ENCODE data around the gene RTL9.
"Not testable (repeated sequence)": the region's sequence is repeated elsewhere in the genome, so short reads cannot be mapped to it uniquely, and the experiment has no call there.

The RTL9 gene

DNA sequence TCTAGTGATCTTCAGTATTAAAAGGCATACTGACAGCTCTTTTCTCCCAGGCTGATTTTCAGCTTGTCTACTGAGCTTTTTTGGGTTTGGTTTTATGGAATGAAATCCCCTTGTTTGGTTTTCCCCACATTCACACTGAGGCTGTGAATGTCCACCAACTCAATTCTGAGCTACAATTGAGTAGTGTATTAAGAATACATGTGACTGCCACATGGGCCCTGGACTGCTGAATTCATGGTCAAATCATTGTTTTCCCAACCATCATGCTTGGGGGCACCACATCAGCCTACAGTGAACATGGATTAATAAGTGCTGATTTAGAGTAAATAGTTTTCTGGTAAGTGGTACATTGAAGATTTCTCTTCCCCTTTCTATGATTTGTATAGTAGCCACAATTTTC, 32.4 kb downstream of the RTL9 start:
- no peak overlapping the region for H3K4me3 Mint-ChIP-seq
- H3K9me3 Mint-ChIP-seq = no peaks in the 10 kb centered on the region
- no peaks in the 10 kb centered on the region for H3K4me1 Mint-ChIP-seq (ENCODE audit: low read depth)
- H3K27ac Mint-ChIP-seq = no peak overlapping the region
- no peaks in the 10 kb centered on the region for H3K27me3 Mint-ChIP-seq
- H3K36me3 Mint-ChIP-seq (ENCODE audit: low read depth) = no peaks in the 10 kb centered on the region

DNA sequence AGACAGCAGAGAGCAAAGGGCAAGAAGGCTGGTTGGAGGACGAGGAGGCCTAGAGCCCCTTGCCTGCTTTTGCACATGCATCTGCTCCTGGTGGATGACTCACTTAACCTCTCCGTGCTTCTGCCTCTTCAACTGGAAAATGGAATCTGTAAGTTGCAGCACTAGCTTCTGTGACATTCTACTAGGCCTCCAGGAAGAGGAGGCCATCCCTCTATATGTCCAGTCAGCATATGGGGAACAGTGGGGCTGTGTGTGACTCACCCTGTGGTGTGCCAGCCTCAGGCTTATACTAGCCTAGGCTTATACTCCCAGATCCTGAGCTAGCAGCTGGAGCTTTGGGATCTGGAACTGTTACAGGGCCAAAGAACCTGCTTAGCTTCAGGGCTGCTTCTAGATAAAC, 36.0 kb downstream of the RTL9 start:
- H3K9me3 Mint-ChIP-seq = no peaks in the 10 kb centered on the region
- no peak overlapping the region for H3K27ac Mint-ChIP-seq

DNA sequence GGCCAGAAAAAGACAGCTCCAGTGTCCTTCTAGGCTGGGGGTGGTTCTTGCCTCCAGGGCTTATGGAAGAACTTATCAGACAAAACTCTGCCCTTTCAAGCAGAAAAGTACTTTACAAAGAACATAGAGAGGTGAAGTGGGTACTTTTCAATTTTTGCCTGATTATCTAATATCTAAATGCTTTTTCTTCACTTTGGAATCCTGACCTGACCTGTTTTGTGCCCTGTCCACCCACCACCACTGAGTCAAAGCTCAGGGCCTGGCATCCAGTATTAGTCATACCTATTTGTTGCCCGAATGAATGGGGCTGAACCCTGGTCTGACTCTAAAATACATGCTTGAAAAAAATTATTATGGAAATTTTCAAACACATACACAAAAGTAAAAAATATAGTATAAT, 37.2 kb downstream of the RTL9 start:
- Mint-ChIP-seq H3K27ac (no peak overlapping the region), H3K4me3 (no peak overlapping the region), H3K9me3 (no peaks in the 10 kb centered on the region), H3K36me3 (ENCODE audit: low read depth) (no peaks in the 10 kb centered on the region), H3K27me3 (no peaks in the 10 kb centered on the region), H3K4me1 (ENCODE audit: low read depth) (no peaks in the 10 kb centered on the region)

More for the DNA sequence above, 36.0 kb downstream of the RTL9 start:
- Mint-ChIP-seq H3K27me3 (no peaks in the 10 kb centered on the region), H3K36me3 (ENCODE audit: low read depth) (no peaks in the 10 kb centered on the region), H3K4me1 (ENCODE audit: low read depth) (no peaks in the 10 kb centered on the region), H3K4me3 (no peak overlapping the region)

DNA sequence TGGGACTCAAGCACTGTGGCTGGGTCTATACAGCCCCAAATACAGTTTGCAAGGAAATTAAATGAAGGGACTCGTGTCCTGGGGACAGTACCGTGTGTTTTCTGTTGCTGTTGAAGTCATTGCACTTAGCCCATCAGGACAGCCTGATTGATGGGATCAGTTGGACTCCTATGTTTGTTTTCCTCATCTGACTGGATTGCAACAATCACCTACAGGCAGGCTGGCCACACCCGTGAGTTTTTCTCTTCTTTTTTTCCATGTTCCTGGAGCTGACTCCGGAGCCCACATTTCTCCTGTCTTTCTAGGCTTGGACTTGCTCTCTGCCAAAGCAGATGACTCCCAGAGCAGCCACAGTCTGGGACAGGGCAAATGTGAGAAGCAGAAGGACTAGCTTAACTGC, 38.1 kb downstream of the RTL9 start:
- no peaks in the 10 kb centered on the region for H3K36me3 Mint-ChIP-seq (ENCODE audit: low read depth)
- no peaks in the 10 kb centered on the region for H3K27me3 Mint-ChIP-seq

DNA sequence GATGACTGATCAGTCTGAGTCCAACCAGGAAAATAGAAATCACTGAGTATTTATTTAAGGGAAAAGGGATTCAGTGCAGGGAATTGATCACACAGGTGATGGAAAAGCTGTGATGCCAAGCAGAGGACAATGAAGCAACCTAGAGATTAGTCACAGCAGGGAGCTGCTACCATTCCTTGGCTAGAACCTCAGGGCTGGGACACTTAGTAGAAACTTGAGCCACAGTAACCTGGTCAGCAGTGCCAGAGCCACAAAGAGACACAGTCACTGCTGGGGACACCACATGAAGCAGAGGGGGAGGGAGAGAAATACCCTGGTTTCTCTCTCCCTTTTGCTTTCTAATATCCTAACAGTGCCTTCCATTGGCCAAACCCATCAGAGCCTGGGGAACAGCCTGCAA, 38.7 kb downstream of the RTL9 start:
- H3K27me3 Mint-ChIP-seq = no peaks in the 10 kb centered on the region
- no peak overlapping the region for H3K4me3 Mint-ChIP-seq
- H3K4me1 Mint-ChIP-seq (ENCODE audit: low read depth) = no peaks in the 10 kb centered on the region
- no peaks in the 10 kb centered on the region for H3K36me3 Mint-ChIP-seq (ENCODE audit: low read depth)
- H3K27ac Mint-ChIP-seq = no peak overlapping the region
- H3K9me3 Mint-ChIP-seq = no peaks in the 10 kb centered on the region

More for the DNA sequence above, 38.1 kb downstream of the RTL9 start:
- H3K4me3 Mint-ChIP-seq = no peak overlapping the region
- H3K27ac Mint-ChIP-seq = no peak overlapping the region
- no peaks in the 10 kb centered on the region for H3K4me1 Mint-ChIP-seq (ENCODE audit: low read depth)
- no peaks in the 10 kb centered on the region for H3K9me3 Mint-ChIP-seq

DNA sequence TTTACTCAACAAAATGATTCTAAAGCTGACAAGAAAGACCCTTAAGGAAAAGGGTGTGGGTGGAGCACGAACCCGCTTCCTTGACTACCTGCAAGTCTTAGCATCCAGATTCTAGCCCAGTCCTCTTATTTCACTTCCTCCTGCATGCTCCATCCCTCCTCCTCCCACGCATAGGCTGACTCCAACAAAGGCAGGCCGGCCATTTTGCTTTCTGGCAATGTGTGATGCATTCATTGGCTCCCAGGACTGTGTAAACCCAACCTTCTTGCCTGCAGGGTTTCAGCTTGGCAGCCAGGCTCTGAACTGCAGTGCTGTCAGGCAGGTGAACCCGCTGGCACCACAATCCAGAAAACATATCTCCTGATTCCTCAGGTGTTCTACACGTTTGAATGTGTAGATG, 39.3 kb downstream of the RTL9 start:
- H3K4me3 Mint-ChIP-seq = no peak overlapping the region
- H3K27me3 Mint-ChIP-seq = no peaks in the 10 kb centered on the region
- no peaks in the 10 kb centered on the region for H3K4me1 Mint-ChIP-seq (ENCODE audit: low read depth)
- no peaks in the 10 kb centered on the region for H3K36me3 Mint-ChIP-seq (ENCODE audit: low read depth)
- H3K9me3 Mint-ChIP-seq = no peaks in the 10 kb centered on the region
- no peak overlapping the region for H3K27ac Mint-ChIP-seq

DNA sequence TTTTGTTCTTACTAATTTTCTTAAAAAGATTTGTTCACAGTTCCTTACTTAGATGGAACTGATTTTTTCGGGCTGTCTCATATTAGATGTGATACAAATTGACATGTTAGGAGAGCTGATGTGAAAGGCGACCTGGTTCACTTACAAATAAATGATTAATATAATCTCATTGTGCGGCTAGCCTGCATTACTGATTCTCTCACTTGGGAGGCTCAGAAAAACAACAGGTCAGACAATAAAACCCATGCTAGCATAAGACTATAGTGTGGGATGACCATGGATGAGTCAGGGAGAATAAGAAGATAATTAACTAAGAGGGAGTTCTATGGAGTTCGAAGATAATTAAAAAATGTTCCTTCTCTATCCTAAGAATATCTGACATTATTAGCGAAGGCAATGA, 40.8 kb downstream of the RTL9 start:
- no peak overlapping the region for H3K27ac Mint-ChIP-seq
- H3K4me3 Mint-ChIP-seq = no peak overlapping the region
- no peaks in the 10 kb centered on the region for H3K4me1 Mint-ChIP-seq (ENCODE audit: low read depth)
- no peaks in the 10 kb centered on the region for H3K36me3 Mint-ChIP-seq (ENCODE audit: low read depth)
- H3K27me3 Mint-ChIP-seq = no peaks in the 10 kb centered on the region
- no peaks in the 10 kb centered on the region for H3K9me3 Mint-ChIP-seq

DNA sequence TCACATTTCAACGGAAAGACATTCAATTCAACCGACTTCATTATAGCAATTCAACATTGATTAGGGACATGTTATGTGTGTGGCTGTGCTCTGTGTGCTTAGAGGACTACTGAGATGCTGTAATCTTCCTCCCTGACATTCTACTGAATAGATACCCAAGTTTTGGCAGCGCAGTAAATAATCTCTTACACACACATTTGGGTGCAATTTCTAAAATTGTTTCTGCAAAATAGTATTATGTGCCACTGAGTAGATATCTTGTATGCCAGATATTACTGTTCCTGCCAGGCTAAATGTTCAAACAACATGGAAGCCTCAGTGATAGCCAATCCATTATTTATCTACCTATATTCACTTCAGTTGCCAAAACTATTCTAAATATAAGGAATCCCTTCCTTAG, 41.3 kb downstream of the RTL9 start:
- no peak overlapping the region for H3K27ac Mint-ChIP-seq

DNA sequence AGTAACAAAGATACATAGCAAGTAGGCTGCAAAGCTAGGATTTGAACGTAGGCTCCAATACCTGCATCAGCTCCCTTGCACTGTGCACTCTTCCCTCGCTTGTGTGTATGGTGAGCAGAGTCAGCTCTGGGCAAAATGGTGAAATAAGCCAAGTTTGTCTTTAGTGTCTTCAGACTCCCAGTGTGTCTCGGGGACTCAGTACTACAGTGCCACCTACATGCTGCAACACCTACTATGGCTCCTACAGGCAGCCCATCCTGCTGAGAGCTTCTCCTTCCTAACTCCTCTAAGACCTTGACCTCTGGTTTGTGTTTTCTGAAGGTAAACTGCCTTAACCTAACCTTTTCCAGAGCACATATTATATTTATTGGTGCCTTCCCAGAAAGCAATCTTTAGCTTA, 42.5 kb downstream of the RTL9 start:
- Mint-ChIP-seq H3K27me3 (no peaks in the 10 kb centered on the region), H3K4me1 (ENCODE audit: low read depth) (no peaks in the 10 kb centered on the region), H3K9me3 (no peaks in the 10 kb centered on the region), H3K36me3 (ENCODE audit: low read depth) (no peaks in the 10 kb centered on the region), H3K4me3 (no peak overlapping the region), H3K27ac (no peak overlapping the region)

More for the DNA sequence above, 41.3 kb downstream of the RTL9 start:
- Mint-ChIP-seq H3K4me3 (no peak overlapping the region), H3K4me1 (ENCODE audit: low read depth) (no peaks in the 10 kb centered on the region), H3K27me3 (no peaks in the 10 kb centered on the region), H3K9me3 (no peaks in the 10 kb centered on the region), H3K36me3 (ENCODE audit: low read depth) (no peaks in the 10 kb centered on the region)

DNA sequence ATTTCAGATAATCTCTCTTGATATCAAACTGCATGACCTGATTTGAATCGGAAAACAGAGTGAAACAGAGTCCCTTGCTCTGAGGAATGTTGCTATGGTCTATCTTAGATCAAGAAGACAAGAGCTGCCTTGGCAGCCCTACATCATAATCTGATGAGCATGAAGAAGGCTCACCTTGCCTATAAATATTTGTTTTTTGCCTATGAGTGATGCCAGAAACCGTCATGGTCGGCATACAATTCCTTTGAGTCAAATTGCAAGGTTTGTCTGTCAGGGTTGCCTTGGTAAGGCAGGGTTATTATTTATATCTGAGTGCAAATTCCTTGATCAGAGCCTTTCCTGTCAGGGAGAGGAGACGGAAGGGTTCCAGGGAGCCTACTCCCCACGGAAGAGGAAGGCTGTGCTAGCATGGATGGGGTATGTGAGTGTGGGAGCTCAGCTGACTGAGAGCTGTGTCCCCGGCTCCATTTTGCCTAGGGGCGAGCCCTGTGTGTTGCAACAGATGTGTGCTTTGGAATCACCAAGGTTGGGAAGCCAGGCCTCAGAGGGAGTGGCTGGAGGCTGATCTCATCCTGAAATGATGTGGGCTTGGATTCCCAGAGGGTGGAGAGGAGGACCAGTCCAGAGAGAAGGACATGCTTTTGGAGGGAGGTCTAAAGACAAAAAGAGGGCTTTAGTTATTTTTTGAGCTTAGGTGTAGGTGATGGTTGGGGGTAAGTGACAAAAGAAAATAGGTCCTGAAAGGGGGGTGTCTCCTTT, 43.6 kb downstream of the RTL9 start:
- Mint-ChIP-seq H3K36me3 (ENCODE audit: low read depth) (no peaks in the 10 kb centered on the region), H3K27me3 (no peaks in the 10 kb centered on the region), H3K27ac (no peak overlapping the region)

DNA sequence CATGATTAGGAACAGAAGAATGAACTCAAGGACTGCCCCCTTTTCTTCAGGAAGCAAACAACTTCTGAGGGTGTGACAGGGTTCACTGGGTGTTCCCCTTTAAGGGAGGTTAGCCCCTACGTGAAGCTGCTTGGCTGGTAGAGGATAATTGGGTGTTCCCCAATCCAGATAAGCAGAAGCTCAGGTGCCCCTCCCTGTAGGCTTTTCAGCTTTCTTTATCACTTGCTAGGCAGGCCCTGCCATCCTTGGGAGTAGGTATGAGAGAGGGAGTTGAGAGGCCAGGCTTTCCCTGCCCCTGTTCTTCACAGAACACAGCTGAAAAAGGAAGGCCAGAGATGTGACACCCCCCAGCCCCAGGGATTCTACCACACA, 44.2 kb downstream of the RTL9 start:
- Mint-ChIP-seq H3K4me3 (no peak overlapping the region), H3K4me1 (ENCODE audit: low read depth) (no peaks in the 10 kb centered on the region), H3K27ac (no peak overlapping the region), H3K9me3 (no peaks in the 10 kb centered on the region), H3K36me3 (ENCODE audit: low read depth) (no peaks in the 10 kb centered on the region), H3K27me3 (no peaks in the 10 kb centered on the region)

More for the DNA sequence above, 43.6 kb downstream of the RTL9 start:
- Mint-ChIP-seq H3K4me1 (ENCODE audit: low read depth) (no peaks in the 10 kb centered on the region), H3K4me3 (no peak overlapping the region), H3K9me3 (no peaks in the 10 kb centered on the region)

DNA sequence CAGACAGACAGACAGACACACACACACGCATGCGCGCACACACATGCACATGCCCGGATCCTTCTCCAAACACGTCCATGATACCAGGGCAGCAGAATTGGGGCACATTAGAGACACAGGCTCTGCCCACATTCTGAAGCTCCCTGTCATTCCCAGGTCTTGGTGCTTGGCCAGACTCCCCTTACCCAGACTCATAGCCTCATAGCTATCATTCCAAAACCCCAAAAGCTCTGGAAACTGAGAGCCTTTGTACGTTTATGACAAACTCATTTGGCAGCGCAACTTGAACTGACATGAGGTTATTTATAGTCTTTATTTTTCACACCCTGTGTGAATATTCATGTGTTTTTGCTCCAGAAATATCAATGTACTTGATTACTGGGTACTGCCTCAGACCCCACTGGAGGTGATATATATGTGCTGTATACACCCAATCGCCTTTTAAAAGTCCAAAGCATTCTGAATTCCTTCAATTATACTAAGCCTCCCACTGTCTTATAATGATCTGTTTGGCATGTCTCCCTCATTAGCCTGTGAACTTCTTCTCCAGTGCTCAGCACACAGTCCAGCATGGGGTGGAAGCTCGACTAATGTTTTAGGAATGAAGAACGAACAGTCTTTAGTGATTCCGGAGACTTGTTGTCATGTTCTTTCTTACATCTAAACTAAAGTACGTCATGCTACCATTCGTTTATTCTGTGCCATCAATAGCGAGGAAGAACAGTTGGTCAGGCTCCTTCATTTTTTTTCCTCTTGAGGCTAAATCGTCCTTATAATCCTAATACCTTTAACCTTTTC, 45.0 kb downstream of the RTL9 start:
- Mint-ChIP-seq H3K36me3 (ENCODE audit: low read depth) (no peaks in the 10 kb centered on the region), H3K4me1 (ENCODE audit: low read depth) (no peaks in the 10 kb centered on the region), H3K27ac (no peak overlapping the region), H3K4me3 (no peak overlapping the region), H3K9me3 (no peaks in the 10 kb centered on the region), H3K27me3 (no peaks in the 10 kb centered on the region)

DNA sequence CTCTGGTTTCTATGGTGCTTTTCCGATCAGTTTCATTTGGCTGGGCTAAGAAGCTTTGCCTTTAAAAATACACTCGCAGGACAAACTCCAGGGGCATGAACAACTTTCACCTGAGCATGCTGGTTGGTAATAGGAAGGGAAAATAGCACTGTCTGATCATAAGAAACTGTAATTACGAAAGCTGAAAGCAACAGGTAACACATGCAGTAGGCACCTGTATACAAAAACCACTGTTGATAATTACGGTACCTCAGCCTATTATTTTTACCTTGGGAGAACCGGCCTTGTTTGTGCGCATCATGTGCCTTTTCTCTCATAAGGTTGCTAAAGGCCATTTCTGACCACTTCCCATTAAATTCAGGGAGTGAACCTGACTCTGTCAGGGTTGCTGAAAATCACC, 45.7 kb downstream of the RTL9 start:
- no peak overlapping the region for H3K4me3 Mint-ChIP-seq
- no peaks in the 10 kb centered on the region for H3K9me3 Mint-ChIP-seq

DNA sequence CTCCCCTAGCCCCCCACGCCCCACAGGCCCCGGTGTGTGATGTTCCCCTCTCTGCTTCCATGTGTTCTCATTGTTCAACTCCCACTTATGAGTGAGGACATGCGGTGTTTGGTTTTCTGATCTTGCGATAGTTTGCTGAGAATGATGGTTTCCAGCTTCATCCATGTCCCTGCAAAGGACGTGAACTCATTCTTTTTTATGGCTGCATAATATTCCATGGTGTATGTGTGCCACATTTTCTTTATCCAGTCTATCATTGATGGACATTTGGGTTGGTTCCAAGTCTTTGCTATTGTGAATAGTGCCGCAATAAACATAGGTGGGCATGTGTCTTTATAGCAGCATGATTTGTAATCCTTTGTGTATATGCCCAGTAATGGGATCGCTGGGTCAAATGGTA, 47.6 kb downstream of the RTL9 start:
- not testable (repeated sequence) for H3K27me3 Mint-ChIP-seq; H3K9me3 Mint-ChIP-seq; H3K36me3 Mint-ChIP-seq (ENCODE audit: low read depth); H3K4me3 Mint-ChIP-seq; H3K27ac Mint-ChIP-seq; H3K4me1 Mint-ChIP-seq (ENCODE audit: low read depth)

More for the DNA sequence above, 45.7 kb downstream of the RTL9 start:
- Mint-ChIP-seq H3K27me3 (no peaks in the 10 kb centered on the region), H3K4me1 (ENCODE audit: low read depth) (no peaks in the 10 kb centered on the region), H3K27ac (no peak overlapping the region), H3K36me3 (ENCODE audit: low read depth) (no peaks in the 10 kb centered on the region)

DNA sequence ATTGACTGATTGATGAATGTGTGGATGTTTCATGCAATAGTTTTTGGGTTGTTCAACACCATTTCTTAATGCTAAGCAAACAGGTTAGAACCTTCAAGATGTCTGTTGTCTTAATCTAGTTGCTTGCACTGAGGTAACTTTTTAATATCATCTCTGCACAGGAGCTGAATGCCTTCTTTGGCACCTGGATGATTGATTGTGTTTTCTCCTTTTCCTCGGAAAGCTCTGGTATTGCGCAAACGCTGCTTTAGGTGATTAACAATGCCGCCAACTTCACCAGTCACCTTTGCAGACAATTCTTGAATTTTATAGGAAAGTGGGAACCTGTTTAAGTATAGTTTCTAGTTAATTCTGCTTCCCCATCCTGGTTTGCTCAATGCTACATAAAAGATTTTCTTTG, 48.2 kb downstream of the RTL9 start:
- H3K4me1 Mint-ChIP-seq (ENCODE audit: low read depth) = no peaks in the 10 kb centered on the region
- H3K4me3 Mint-ChIP-seq = no peak overlapping the region
- no peaks in the 10 kb centered on the region for H3K36me3 Mint-ChIP-seq (ENCODE audit: low read depth)
- no peak overlapping the region for H3K27ac Mint-ChIP-seq
- H3K27me3 Mint-ChIP-seq = no peaks in the 10 kb centered on the region
- H3K9me3 Mint-ChIP-seq = no peaks in the 10 kb centered on the region

All from stimulated activated naive CD8-positive, alpha-beta T cell treated with anti-CD3 and anti-CD28 coated beads, Interleukin-15, Interleukin-2, amounts not matched to agents 100 ng/mL and 50 ng/mL, for 24 hours (primary cell).